IPS-18c (cell line): ENCODE measurements around the gene PGGHG.
"Not testable (repeated sequence)": the region's sequence is repeated elsewhere in the genome, so short reads cannot be mapped to it uniquely, and the experiment has no call there.

Experiments
- H3K4me3 ChIP-seq: 2 replicates; pipeline ENCODE4 v1.7.0; 2013; ENCODE audit warnings: low read depth, mild to moderate bottlenecking, low read length, moderate library complexity; ENCODE audit not compliant: insufficient read depth
- H3K9me3 ChIP-seq: one replicate; pipeline ENCODE4 v1.6.1; 2013; ENCODE audit warnings: mild to moderate bottlenecking, low read length, moderate library complexity; ENCODE audit not compliant: control insufficient read depth, insufficient read depth

The PGGHG gene

GRCh38 chr11:316031-316701 is 27.2 kb downstream of the PGGHG start:
- H3K9me3 ChIP-seq: no peaks in the 10 kb centered on the region
- H3K4me3 ChIP-seq: peak overlapping the region; percentile 71

DNA sequence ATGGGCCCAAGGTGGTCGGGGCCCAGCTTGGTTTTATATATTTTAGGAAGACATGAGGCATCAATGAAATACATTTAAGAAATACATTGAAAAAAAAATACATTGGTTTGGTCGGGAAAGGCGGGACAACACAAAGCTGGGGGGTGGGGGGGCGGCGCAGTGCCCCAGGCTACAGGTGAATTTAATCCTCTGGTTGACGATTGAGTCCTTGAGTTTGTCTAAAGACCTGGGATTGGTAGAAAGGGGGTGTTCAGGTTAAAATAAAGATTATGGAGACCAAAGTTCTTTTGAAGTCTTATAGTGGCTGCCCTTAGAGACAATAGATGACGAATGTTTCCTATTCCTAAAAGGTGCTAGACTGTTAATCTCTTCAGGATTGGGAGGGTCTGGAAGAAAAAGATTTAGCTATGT is 28.0 kb downstream of the PGGHG start:
- peak overlapping the region; percentile 71; the same call in 1 of the 2 replicates for H3K4me3 ChIP-seq
- H3K9me3 ChIP-seq: no peaks in the 10 kb centered on the region

DNA sequence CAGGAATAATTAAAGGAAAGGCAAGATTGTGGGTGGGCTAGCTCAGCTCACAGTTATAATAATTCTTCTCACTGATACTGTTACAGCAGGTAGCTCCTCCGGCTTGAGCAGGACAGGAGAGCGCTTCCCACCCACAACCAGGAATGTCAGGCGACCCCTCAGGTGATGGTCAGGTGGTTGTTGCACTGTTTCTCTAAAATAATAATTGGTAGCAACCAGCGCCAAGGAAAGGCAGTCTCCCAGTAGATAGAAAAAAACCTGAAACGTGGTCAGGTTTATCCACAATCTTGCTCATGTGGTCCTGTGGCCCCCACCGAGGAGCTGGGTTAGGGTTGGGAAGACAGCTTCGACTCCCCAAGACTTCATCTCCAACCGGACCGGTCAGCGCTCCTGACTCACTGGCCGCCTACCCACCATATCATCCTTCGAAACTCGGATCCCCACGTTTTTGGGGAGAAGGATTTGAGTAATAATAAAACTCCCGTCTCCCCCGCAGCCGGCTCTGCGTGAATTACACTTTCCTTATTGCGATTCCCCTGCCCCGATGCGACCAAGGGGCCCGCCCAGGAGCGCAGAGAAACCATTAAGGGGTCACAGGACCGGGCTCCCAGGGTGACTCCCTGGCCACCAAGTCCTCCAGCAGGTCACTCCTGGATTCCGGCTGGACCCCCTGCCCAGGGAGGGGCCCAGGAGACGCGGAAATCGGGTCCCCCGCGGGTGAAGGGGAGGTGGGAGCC is 28.9 kb downstream of the PGGHG start:
- H3K4me3 ChIP-seq: peak overlapping the region; percentile 5; the same call in 1 of the 2 replicates
- not testable (repeated sequence) for H3K9me3 ChIP-seq

DNA sequence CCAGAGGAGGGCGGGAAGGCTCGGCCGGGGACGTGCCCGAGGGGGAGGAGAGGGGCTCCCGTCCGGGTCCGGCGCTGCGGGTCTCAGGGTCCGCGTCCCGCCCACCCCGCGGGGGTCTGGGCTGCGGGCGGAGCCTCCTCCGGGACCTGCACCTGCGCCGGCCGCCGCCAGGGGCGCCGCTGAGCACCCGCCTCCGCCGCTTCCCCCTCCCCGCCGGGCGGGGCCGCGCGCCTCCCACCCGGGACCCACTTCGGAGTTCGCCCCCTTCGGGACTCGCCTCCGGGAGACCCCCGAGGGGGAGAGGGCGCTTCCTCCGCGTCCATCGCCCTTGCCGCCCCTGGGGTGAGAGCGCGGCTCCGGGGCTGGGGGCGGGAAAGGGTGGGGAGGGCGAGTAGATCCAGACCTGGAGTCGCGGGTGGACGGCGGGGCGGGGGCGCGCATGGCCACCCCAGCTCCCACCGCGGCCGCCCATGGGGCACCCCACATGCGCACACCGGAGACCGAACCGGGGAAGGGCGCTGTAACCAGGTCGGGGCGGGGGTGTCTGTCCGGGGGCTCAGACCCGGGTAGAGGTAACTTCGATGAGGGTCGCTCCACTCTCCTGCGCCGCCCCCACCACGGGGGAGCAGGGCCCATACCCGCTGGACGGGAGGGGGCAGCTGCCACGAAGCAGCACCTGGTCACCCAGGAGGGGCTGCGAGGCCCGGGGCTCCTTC is 29.6 kb downstream of the PGGHG start:
- H3K4me3 ChIP-seq, H3K9me3 ChIP-seq: not testable (repeated sequence)

GRCh38 chr11:319121-319887 is 30.4 kb downstream of the PGGHG start:
- not testable (repeated sequence) for H3K4me3 ChIP-seq, H3K9me3 ChIP-seq

DNA sequence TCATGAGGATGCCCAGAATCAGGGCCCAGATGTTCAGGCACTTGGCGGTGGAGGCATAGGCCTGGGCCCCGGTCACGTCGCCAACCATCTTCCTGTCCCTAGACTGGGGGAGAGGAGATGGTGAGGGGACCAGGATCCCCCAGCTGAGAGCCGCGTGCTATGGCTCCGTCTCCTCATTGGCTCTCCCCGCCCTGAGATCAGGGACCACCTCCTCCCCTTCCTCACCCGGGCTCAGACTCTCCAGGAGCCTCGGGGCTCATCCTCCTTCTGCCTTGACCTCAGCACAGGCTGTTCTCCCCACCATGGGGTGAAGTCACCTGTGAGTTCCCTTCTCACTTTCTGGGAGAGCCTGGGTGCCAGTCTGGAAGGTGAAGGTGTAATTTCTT is 31.0 kb downstream of the PGGHG start:
- not testable (repeated sequence) for H3K9me3 ChIP-seq, H3K4me3 ChIP-seq

DNA sequence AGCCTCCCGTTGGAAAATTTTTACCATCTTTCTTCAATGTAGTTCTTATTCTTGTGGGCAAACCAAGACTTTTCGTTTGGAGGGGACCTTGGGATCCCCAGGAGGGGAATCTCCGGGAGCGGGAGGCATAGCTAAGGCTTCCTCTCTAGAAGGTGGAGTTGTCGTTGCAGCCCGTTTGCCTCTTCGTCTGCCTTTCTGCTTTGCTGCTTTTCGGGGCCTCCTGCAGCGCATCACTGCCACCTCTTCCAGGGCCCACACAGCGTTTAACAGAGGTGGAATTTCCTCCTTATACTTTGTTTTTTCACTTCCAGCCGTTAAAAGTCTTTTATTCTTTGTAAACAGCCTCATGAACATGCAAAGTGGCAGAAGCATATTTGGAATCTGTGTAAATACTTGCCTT is 35.2 kb downstream of the PGGHG start:
- no peak overlapping the region for H3K4me3 ChIP-seq

DNA sequence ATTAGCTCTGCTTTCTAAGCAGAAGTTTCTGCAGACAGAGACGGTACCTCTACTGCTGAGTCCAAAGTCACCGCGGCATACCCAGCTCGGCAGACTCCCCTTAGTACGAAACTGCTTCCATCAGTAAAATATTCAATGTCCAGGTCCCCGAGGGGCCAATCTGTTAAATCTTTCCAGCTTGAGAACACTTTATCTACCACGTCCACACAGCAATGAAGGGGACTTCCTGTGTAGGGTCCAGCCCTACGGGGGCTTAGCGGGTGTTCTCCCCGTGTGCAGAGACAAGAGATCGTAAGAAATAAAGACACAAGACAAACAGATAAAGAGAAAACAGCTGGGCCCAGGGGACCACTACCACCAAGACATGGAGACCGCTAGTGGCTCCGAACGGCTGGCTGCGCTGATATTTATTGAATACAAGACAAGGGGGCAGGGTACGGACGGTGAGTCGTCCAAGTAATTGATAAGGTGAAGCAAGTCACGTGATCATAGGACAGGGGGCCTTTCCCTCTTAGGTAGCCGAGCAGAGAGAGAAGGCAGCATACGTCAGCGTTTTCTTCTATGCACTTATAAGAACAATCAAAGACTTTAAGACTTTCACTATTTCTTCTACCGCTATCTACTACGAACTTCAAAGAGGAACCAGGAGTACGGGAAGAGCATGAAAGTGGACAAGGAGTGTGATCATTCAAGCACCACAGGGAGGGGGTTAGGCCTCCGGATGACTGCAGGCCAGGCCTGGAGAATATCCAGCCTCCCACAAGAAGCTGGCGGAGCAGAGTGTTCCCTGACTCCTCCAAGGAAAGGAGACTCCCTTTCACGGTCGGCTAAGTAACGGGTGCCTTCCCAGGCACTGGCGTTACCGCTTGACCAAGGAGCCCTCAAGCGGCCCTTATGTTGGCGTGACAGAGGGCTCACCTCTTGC is 35.9 kb downstream of the PGGHG start:
- not testable (repeated sequence) for H3K9me3 ChIP-seq, H3K4me3 ChIP-seq

More for the DNA sequence above, 35.2 kb downstream of the PGGHG start:
- no peaks in the 10 kb centered on the region for H3K9me3 ChIP-seq

DNA sequence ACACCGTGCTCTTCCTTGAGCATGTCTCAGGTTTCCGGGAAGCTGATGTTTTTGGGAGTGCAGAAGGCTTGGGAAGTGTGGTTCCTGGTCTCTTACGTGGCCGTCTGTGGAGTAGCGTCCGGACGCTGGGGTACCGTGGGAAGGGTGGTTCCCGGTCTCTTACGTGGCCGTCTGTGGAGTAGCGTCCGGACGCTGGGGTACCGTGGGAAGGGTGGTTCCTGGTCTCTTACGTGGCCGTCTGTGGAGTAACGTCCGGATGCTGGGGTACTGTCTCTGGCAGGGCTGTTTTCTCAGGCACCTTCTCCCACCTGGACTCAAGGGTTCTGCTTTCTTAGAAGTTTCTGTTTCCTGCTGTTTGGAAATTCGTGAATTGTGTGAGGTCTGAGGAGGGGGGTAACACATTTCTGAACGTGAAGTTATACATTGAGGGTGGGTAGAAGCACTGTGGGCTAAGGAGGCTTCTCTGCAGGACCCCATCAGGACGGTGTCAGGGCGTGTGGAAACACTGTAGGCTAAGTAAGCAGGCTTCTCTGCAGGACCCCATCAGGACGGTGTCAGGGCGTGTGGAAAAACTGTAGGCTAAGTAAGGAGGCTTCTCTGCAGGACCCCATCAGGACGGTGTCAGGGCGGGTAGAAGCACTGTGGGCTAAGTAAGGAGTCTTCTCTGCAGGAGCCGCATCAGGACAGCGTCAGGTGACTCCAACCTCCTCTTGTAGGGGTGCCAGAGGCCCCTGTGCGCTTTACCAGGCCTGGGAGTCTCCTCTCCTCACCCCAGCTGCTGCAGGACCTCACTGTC is 37.1 kb downstream of the PGGHG start:
- no peak overlapping the region for H3K4me3 ChIP-seq

GRCh38 chr11:326592-326841 is 37.6 kb downstream of the PGGHG start:
- H3K9me3 ChIP-seq: no peaks in the 10 kb centered on the region
- no peak overlapping the region for H3K4me3 ChIP-seq

More for the DNA sequence above, 37.1 kb downstream of the PGGHG start:
- H3K9me3 ChIP-seq: no peaks in the 10 kb centered on the region

DNA sequence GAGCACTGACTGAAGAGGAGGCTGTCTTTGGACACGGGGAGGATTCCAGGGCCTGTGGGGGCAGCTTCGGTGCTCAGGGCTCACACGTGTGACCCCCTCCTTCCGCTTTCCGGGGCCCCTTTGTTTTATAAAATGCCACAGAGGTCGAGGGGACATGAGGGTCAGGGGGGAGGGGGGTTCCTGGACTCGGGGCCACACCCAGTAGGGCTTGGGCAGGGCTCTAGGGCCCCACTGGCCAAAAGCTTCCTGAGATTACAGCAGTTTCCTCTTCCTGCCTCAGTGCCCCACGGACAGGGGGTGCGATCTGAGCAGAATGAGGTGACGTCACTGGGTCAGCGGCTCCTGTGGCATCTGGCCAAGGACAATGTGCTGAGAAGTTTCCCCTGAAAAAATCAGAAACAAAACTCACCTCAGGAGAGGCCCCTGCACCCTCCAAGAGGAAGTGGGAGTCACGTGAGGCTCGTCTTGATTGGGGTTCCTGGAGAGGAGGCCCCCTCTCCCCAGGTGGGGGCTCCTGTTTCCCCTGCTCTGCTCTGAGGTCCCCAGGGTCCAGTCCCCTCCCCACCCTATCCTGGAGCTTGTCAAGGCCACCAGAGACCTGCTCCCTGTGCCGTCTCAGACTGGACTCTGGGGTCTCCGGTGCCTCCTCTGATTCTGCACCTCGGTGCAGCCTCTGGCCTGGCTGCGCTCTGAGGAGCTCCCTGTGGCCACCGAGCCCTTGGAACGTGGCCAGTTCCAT is 38.1 kb downstream of the PGGHG start:
- no peak overlapping the region for H3K4me3 ChIP-seq
- no peaks in the 10 kb centered on the region for H3K9me3 ChIP-seq

DNA sequence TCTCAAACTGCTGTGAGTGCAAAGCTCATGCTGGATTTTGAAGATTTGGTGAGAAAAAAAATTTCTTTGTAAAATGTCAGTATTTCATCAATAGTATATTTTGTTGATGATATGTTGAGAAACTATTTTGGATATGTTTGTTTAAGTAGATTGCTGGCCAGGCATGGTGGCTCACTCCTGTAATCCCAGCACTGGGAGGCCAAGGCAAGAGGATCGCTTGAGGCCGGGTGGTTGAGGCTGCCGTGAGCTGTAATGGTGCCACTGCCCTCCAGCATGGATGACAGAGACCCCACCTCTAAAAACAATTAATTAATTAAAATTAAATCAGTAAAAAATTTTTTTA is 38.6 kb downstream of the PGGHG start:
- Histone ChIP-seq H3K4me3 (no peak overlapping the region), H3K9me3 (no peaks in the 10 kb centered on the region)

DNA sequence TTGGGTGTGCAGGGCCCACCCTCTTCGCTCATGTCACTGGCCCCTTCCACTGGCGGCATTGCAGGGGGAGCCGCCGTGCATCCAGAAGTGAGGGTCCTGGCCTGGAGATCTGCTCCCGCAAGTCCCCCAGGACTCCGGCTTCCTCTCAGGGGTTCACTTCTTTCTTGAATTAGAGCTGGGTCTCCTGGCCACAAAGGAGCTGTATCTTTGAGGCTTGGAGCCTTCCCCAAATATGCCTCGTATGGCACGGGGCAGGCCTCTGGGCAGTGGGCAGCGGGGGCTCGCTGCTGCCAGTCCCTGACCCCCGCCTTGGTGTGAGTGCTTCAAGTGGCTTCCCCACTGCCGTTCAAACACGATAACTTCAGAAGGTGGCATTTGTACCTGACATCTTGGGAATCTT is 39.1 kb downstream of the PGGHG start:
- Histone ChIP-seq H3K4me3 (no peak overlapping the region), H3K9me3 (no peaks in the 10 kb centered on the region)

DNA sequence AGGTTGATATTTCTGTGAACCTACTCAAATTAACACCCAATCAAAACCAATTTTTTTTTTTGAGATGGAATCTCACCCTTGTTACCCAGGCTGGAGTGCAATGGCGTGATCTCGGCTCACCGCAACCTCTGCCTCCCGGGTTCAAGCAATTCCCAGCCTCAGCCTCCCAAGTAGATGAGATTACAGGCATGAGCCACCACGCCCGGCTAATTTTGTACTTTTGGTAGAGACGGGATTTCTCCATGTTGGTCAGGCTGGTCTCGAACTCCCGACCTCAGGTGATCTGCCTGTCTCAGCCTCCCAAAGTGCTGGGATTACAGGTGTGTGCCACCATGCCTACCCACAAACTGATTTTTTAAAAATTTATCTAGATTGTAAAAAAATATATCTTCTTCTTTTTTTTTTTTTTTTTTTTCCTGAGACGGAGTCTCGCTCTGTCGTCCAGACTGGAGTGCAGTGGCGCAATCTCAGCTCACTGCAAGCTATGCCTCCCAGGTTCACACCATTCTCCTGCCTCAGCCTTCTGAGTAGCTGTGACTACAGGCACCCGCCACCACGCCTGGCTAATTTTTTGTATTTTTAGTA is 39.7 kb downstream of the PGGHG start:
- H3K4me3 ChIP-seq, H3K9me3 ChIP-seq: not testable (repeated sequence)

GRCh38 chr11:329886-330253 is 40.9 kb downstream of the PGGHG start:
- no peak overlapping the region for H3K4me3 ChIP-seq

More at GRCh38 chr11:329886-330253, 40.9 kb downstream of the PGGHG start:
- H3K9me3 ChIP-seq: no peaks in the 10 kb centered on the region
